ENCODE results near the gene TACO1. TPM values are rescaled to one million over a fixed set of nuclear protein-coding genes. Genes with fewer than 3 reads are reported as not detected.

TACO1 gene
- total and polyA plus RNA-seq, 2 of the 4 experiments (the other 2 are of a cell fraction), result 6.5 to 28.8 TPM

DNA sequence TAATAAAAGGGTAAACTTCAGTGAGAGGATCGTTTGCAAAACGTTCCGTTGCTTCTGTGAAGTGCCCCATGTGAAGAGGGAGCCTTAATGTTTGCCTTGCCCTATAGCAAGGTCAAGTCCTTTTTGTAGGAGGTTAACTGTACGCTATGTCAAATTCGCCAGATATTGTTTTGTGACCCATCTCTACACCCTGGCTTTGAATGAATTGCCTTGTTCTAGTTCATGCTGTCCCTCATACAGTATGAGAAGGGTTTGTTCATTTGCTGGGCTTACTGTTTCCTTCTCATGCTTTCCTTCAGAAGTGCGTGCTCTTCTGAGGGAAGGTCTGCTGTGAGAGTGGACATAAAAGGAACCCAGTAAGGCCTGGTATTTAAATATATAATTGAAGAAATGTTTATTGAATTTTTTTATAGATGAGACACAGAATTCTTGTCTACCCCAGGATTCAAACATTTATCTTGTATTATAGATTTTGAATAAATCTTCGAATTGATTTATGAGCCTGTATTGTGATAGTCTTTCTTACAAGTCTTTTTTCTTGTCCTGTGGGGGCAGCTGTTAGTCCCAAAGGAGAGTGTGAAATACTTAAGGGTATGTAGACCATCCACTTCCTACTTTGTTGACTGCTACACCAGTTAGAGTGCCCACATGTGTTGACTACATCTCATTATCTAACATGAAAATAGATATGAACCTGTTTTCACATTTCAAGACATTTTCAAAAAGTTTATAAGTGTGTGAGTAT, 23.3 kb downstream of the TACO1 start:
- peak overlapping the region; percentile 51 for H3K4me2 ChIP-seq (ENCODE audit: low read depth, low read length)
- intact Hi-C loops (cut with micrococcal nuclease) (no loop called here), dilution Hi-C loops (cut with HindIII; ENCODE audit: low sequenced_read_pairs, unreplicated experiment) (no loop called here), in situ Hi-C loops (cut with MboI; ENCODE audit: low sequenced_read_pairs) (no loop called here)
- no peaks in the 10 kb centered on the region for H3K27me3 ChIP-seq (ENCODE audit: control insufficient read depth, insufficient read depth, low read length)
- DNase-seq (no peak), ATAC-seq (ENCODE audit: low read depth) (no peak)
- H4K20me1 ChIP-seq (ENCODE audit: insufficient read depth, low read length), result peaks cover 13% of the 10 kb centered on the region
- ChIA-PET POLR2A (ENCODE audit: unreplicated experiment) (no interaction called here), CTCF (interaction anchor here (0.6 to 1.1 kb wide), 2 partner anchors 12 to 257 kb away, joined by 3 read pairs; no protein-coding TSS in a partner anchor)
- no peak overlapping the region for H3K56ac ChIP-seq (ENCODE audit: extremely low read depth, insufficient read depth, low read length)
- no peak overlapping the region for H2BK120ac ChIP-seq (ENCODE audit: low read depth, low read length)
- no peaks in the 10 kb centered on the region for H3K36me3 ChIP-seq (ENCODE audit: control insufficient read depth, insufficient read depth, low read length)
- H3K4me1 ChIP-seq (ENCODE audit: control insufficient read depth, insufficient read depth, low read length), result peaks cover 6% of the 10 kb centered on the region; the same call in 1 of the 2 replicates
- WGBS, 2 experiments (ENCODE audit: extremely low coverage in 2 of 2, insufficient read length in 1 of 2), result no CpG with 5 or more reads among the region's 7 CpGs
- H2BK20ac ChIP-seq (ENCODE audit: low read depth, low read length), result no peak overlapping the region
- no peak overlapping the region for H4K5ac ChIP-seq (ENCODE audit: low read depth, low read length)
- no peak overlapping the region for H3K27ac ChIP-seq (ENCODE audit: insufficient read depth, low read length)
- peak overlapping the region; percentile 89 for H3K23ac ChIP-seq (ENCODE audit: low read depth, low read length)
- H3K9me3 ChIP-seq (ENCODE audit: control insufficient read depth, insufficient read depth, low read length), result no peaks in the 10 kb centered on the region
- H3K4me3 ChIP-seq (ENCODE audit: insufficient read depth, low read depth, low read length), result peak overlapping the region; percentile 65; the same call in 1 of the 2 replicates
- H2BK5ac ChIP-seq (ENCODE audit: low read depth, low read length, poor library complexity, severe bottlenecking), result no peak overlapping the region
- no peak overlapping the region for H2AK9ac ChIP-seq (replicated peaks; ENCODE audit: low read depth, low read length, poor library complexity)
- no peak overlapping the region for H3K18ac ChIP-seq (ENCODE audit: low read depth, low read length)
- H3K79me1 ChIP-seq (ENCODE audit: low read depth in 1 of 2, low read length in 2 of 2), result peaks cover 9 to 48% of the 10 kb centered on the region in 2 experiments; a peak in 3 of 4 replicates
- TF ChIP-seq MAZ (IDR thresholded peaks at IDR 0.05; ENCODE audit: borderline replicate concordance, low read depth, low read length) (no peak), RFX5 (IDR thresholded peaks at IDR 0.05; ENCODE audit: low read depth, low read length) (no peak), CTCF (conservative IDR thresholded peaks at IDR 0.05; ENCODE audit: low read depth, low read length) (no peak), SMC3 (IDR thresholded peaks at IDR 0.05; ENCODE audit: low read depth, low read length) (no peak), POLR2A (IDR thresholded peaks at IDR 0.05; ENCODE audit: low read depth, low read length) (no peak), FOS (IDR thresholded peaks at IDR 0.05; ENCODE audit: low read depth, low read length) (no peak), CEBPB (IDR thresholded peaks at IDR 0.05; ENCODE audit: low read depth, low read length) (no peak), NFE2L2 (IDR thresholded peaks at IDR 0.05; ENCODE audit: low read depth, low read length) (no peak), MXI1 (IDR thresholded peaks at IDR 0.05; ENCODE audit: borderline replicate concordance, low read depth, low read length) (no peak), MAFK (IDR thresholded peaks at IDR 0.05; ENCODE audit: low read depth, low read length) (no peak), CHD1 (IDR thresholded peaks at IDR 0.05; ENCODE audit: low read depth, low read length) (no peak), RAD21 (IDR thresholded peaks at IDR 0.05; ENCODE audit: low read length) (no peak), RCOR1 (IDR thresholded peaks at IDR 0.05; ENCODE audit: insufficient replicate concordance, low read length) (no peak)
- TF ChIP-seq, protein P1, sequence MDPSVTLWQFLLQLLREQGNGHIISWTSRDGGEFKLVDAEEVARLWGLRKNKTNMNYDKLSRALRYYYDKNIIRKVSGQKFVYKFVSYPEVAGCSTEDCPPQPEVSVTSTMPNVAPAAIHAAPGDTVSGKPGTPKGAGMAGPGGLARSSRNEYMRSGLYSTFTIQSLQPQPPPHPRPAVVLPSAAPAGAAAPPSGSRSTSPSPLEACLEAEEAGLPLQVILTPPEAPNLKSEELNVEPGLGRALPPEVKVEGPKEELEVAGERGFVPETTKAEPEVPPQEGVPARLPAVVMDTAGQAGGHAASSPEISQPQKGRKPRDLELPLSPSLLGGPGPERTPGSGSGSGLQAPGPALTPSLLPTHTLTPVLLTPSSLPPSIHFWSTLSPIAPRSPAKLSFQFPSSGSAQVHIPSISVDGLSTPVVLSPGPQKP (IDR thresholded peaks at IDR 0.05; ENCODE audit: borderline replicate concordance, low read depth, low read length), result no peak
- TF ChIP-seq, protein P2, sequence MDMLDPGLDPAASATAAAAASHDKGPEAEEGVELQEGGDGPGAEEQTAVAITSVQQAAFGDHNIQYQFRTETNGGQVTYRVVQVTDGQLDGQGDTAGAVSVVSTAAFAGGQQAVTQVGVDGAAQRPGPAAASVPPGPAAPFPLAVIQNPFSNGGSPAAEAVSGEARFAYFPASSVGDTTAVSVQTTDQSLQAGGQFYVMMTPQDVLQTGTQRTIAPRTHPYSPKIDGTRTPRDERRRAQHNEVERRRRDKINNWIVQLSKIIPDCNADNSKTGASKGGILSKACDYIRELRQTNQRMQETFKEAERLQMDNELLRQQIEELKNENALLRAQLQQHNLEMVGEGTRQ (IDR thresholded peaks at IDR 0.05; ENCODE audit: low read depth, low read length), result no peak
- H3K14ac ChIP-seq (replicated peaks; ENCODE audit: low read depth, low read length), result peak overlapping the region; percentile 37; the same call in 1 of the 2 replicates
- H2AK5ac ChIP-seq (ENCODE audit: low read depth, low read length), result peak overlapping the region; percentile 15; the same call in 1 of the 2 replicates
- no peak overlapping the region for H4K8ac ChIP-seq (ENCODE audit: low read depth in 2 of 2, low read length in 2 of 2)
- H3K9me1 ChIP-seq (ENCODE audit: insufficient read depth, low read length), result 0 out of 2 replicates have a peak, but pooled peaks cover 3% of the 10 kb centered on the region
- H2BK15ac ChIP-seq (ENCODE audit: low read depth, low read length), result no peak overlapping the region
- peak overlapping the region; percentile 44 for H3K9ac ChIP-seq (ENCODE audit: low read depth, low read length)
- H2AFZ ChIP-seq (replicated peaks; ENCODE audit: low read length, poor library complexity), result no peak overlapping the region
- no peak overlapping the region for H3K4ac ChIP-seq (ENCODE audit: low read depth, low read length)
- no peak overlapping the region for H4K91ac ChIP-seq (ENCODE audit: insufficient read depth, low read depth, low read length)
- BruUV-seq (replicated peaks), result no TSS peak
